ENCODE data around the gene CEND1.
A peak's percentile ranks its signal among the peaks of the same experiment; 100 is the strongest.

The CEND1 gene

DNA sequence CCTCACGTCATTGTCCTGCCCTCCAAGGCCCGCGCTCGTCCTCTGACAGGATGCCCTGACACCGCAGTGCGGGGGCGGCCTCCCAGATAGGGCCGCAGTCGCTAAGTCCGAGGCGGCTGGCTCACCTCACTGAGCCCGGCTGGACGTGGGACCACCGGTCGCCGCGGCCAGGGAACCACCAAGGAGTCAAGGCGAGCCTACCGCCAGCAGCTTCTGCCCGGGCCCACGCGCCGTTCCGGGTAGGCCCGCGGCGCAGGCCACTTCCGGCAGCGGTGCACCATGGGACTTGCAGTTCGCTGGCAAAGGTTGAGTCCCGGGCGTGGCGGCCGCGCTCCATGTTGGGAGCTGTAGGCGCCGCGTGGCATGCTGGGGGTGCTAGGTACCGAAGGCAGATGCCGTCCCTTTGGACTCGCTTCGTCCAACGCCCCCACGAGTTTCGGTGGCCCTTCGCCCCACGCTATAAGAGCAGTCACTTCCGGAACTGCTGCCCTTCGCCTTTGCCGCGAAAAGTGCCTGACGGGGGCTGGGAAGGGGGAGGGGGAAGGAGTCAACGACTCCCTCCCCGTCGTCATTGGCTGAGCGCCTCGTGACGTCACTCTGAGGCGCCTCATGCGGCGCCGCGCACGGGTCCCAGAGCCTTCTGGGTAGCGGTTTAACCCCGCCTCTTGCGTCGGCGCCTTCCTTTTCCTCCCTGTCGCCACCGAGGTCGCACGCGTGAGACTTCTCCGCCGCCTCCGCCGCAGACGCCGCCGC is 19.6 kb upstream of the CEND1 start, which contains the start of gene RPLP2:
Gene RPLP2 (plus strand): TSS at position 681 of the 753 bp plus-strand sequence. CDS start 268 bp downstream, outside the sequence.
- TF ChIP-seq POLR2AphosphoS5 (IDR thresholded peaks at IDR 0.05; ENCODE audit: low read depth, low read length) (peak; percentile 84), FOXP2 (optimal IDR thresholded peaks at IDR 0.05; ENCODE audit: borderline replicate concordance, extremely low read depth, extremely low read length, insufficient read depth) (no peak), SIN3A (IDR thresholded peaks at IDR 0.05; ENCODE audit: borderline replicate concordance, insufficient read depth, low read length) (peak; percentile 79; the same call in 1 of the 2 replicates), TAF1 (IDR thresholded peaks at IDR 0.05; ENCODE audit: borderline replicate concordance, insufficient read depth, low read length) (peak; percentile 98), REST (IDR thresholded peaks at IDR 0.05; ENCODE audit: insufficient read depth in 1 of 2, low read depth in 2 of 2, low read length in 2 of 2) (peak; percentile 20 to 73; a peak in 2 of 4 replicates)

GRCh38 chr11:808427-809286 is 18.8 kb upstream of the CEND1 start:
- TF ChIP-seq FOXP2 (optimal IDR thresholded peaks at IDR 0.05; ENCODE audit: borderline replicate concordance, extremely low read depth, extremely low read length, insufficient read depth) (no peak), POLR2AphosphoS5 (IDR thresholded peaks at IDR 0.05; ENCODE audit: low read depth, low read length) (peak; percentile 24; the same call in 1 of the 2 replicates)

- TF ChIP-seq SIN3A (IDR thresholded peaks at IDR 0.05; ENCODE audit: borderline replicate concordance, insufficient read depth, low read length) = no peak
- no peak for TF ChIP-seq FOXP2 (optimal IDR thresholded peaks at IDR 0.05; ENCODE audit: borderline replicate concordance, extremely low read depth, extremely low read length, insufficient read depth)
- TF ChIP-seq REST (IDR thresholded peaks at IDR 0.05; ENCODE audit: insufficient read depth in 1 of 2, low read depth in 2 of 2, low read length in 2 of 2) = no peak
- no peak for TF ChIP-seq POLR2AphosphoS5 (IDR thresholded peaks at IDR 0.05; ENCODE audit: low read depth, low read length)
- no peak for TF ChIP-seq TAF1 (IDR thresholded peaks at IDR 0.05; ENCODE audit: borderline replicate concordance, insufficient read depth, low read length)
Measured at GRCh38 chr11:804599-804964, 14.7 kb upstream of the CEND1 start.

GRCh38 chr11:803770-804598 is 14.1 kb upstream of the CEND1 start:
- TF ChIP-seq REST (IDR thresholded peaks at IDR 0.05; ENCODE audit: insufficient read depth in 1 of 2, low read depth in 2 of 2, low read length in 2 of 2) = no peak
- TF ChIP-seq FOXP2 (optimal IDR thresholded peaks at IDR 0.05; ENCODE audit: borderline replicate concordance, extremely low read depth, extremely low read length, insufficient read depth) = no peak
- TF ChIP-seq SIN3A (IDR thresholded peaks at IDR 0.05; ENCODE audit: borderline replicate concordance, insufficient read depth, low read length) = no peak
- TF ChIP-seq TAF1 (IDR thresholded peaks at IDR 0.05; ENCODE audit: borderline replicate concordance, insufficient read depth, low read length) = no peak
- TF ChIP-seq POLR2AphosphoS5 (IDR thresholded peaks at IDR 0.05; ENCODE audit: low read depth, low read length) = no peak

DNA sequence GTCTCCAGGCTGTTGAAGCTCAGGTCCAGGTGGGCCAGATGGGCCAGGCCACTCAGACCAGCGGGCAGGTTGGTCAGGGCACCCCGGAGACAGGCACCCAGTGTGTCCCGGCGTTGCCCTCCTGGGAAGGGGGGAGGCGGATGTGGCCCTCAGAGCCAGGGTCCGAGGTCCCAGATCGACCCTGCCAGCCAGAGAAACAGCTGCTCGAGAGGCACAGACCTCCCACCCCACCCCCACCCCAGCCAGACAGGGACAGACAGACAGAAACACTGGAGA is 13.5 kb upstream of the CEND1 start:
- TF ChIP-seq POLR2AphosphoS5 (IDR thresholded peaks at IDR 0.05; ENCODE audit: low read depth, low read length) (no peak), TAF1 (IDR thresholded peaks at IDR 0.05; ENCODE audit: borderline replicate concordance, insufficient read depth, low read length) (no peak), SIN3A (IDR thresholded peaks at IDR 0.05; ENCODE audit: borderline replicate concordance, insufficient read depth, low read length) (no peak), FOXP2 (optimal IDR thresholded peaks at IDR 0.05; ENCODE audit: borderline replicate concordance, extremely low read depth, extremely low read length, insufficient read depth) (no peak), REST (IDR thresholded peaks at IDR 0.05; ENCODE audit: insufficient read depth in 1 of 2, low read depth in 2 of 2, low read length in 2 of 2) (no peak)

All from PFSK-1 (cell line).